Erythroblast (primary cell): Measurements from ENCODE around the gene C1QTNF5.

Source experiments
- DNase-seq, 2 experiments: peaks; one replicate each; lab custom pipeline; 2025; lab: John Stamatoyannopoulos, UW
- GATA1 ChIP-seq: IDR thresholded peaks from 2 replicates; pipeline ENCODE4 v1.6.1; 2011; ENCODE audit warnings: low read depth, mild to moderate bottlenecking, control low read depth, low read length, moderate library complexity
- POLR2A ChIP-seq: IDR thresholded peaks from 2 replicates; pipeline ENCODE4 v1.6.1; 2011; ENCODE audit warnings: mild to moderate bottlenecking, low read length

The C1QTNF5 gene

DNA sequence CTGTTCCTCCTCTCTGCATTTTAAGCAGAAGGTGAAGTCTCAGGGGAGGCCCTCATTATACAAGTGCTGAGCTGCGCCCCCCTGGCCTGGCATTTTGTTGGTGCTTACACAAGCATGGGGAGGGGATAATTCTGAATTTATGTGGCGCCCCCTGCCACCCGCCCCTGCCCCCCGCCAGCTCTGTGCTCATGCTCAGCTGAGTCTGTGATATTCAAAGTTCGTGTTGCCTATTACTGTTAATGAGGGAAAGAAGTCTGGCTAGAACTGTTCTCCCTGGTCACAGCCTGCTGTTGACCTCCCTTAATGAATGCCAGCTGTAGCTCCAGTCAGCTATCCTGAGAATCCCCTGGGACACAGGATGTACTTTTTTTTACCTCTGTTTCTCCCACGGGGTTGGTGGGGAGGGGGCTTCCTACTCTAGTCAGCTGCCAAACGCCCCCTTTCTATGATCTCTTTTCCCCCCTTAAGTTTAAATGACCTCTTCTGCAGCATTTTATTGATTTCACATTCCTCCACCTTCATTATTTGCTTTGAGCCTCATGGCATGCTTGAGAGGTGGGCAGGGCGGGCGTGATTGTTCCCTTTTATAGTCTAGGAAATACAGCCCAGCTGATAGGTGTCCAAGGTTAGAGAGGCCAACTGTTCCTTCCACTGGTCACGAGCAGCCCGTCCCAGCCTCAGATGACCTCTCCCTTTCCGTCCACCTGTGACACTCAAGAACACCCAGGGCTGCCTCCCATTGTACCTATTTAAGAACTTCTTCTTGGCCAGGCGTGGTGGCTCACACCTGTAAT is 28.6 kb upstream of the C1QTNF5 start:
- DNase-seq = no peak
- TF ChIP-seq GATA1 = no peak
- TF ChIP-seq POLR2A = no peak

DNA sequence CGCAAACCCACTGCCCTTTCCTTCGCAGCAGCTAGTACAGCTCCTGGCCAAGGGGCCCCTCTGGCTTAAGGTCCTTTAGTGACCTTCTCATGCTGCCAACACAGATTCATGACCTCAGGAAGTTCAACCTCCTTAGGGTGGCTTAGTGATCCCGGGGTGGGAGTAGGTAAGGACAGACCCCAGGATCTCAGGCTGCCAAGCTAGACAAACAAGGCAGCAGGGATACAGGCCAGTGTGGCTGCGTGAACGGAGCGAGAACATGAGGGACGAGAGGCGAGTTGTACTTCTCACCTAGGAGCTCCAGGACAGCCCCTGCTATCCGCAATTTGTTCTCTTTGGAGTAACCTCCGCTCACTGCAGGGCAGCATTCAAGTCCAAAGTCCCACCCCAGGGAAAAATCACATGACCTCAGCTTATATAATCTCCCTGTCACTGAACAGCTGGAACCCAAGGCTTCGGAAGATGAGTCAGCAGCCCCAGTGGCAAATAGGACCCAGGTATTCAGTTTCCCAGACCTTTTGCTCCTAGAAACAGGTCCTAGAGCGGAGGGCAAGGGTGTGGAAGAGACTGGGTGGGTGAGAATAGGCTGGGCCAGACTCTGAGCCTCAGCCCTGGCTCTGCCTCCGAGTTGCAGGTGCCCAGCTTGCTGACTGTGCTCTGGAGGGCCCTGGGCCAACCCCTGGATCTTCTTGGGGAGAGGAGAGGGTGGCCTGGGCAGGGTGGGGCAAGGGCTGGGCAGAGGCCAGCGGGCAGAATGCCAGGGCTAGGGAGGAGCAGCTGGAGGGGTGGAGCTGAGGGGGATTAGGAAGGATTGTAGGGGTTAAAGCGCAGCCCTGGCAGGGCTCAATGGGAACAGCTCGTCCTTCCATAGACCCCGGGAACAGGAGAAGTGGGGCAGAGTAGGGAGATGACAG is 27.7 kb upstream of the C1QTNF5 start:
- peak; percentile 63 to 84 for DNase-seq
- TF ChIP-seq POLR2A (no peak), GATA1 (no peak)

DNA sequence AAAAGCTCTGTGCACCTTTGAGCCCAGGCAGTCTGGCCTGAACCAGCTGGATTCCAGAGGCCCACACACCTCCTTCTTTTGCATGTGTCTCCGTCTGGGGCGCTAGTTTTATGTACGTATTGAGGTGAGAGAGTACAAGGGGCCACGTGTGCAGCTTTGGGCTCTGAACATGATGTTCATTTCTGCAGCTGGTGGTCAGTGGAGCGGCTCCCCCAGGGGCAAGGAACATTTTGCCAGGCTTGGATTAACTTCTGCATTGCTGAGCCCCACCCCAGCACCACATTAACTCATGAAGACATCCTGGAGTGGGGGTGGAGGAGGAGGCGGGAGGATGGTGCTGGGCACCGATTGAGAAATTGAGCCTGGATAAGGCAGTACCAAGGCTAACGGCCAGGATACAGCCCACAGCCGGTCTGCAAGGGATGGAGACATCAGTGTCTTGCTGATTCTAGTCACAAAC is 27.0 kb upstream of the C1QTNF5 start:
- TF ChIP-seq GATA1 (no peak), POLR2A (no peak)
- no peak for DNase-seq

DNA sequence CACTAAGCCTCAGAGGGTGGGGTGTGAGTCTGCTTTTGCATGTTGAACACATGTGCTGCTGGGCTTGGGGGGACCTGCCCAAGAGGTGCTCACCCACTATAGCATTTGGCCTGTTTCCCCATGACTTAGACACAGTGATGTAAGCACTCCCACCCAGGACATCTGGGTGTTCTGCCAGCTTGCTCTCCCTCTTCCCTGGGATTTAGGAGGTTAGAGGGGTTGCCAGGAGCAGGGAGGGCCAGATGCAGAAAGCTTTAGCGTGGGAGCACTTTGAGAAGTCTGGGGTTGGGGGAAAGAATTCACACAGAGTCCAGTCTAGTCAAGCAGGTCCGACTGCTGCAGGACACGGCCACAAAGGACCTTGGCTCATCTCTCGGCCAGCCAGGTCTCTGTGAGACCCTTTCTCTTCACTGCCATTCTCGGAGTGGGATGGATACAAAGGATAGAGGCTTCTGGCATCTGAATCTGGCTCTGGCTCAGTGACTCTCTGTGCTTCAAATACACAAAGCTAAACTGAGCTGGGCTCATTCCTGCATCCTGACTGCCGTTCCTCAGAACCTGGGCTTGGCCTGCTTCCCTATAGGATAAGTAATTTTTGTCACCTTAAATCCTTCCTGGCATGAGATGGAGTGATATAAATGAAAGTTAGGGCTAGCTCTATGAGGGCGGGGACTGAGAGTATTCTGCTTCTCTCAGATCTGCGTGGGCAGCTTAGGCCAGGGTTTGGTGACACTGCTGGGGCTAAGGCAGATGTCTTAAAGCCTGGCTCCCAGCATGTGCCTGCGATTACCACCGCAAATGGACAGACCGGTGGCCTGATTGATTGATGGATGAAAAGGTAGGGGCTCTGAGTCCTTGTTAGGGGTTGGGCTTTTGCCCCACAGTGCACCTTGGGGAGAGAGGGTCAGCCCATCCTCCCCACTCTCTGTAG is 26.3 kb upstream of the C1QTNF5 start:
- DNase-seq = no peak
- TF ChIP-seq POLR2A = no peak
- no peak for TF ChIP-seq GATA1

DNA sequence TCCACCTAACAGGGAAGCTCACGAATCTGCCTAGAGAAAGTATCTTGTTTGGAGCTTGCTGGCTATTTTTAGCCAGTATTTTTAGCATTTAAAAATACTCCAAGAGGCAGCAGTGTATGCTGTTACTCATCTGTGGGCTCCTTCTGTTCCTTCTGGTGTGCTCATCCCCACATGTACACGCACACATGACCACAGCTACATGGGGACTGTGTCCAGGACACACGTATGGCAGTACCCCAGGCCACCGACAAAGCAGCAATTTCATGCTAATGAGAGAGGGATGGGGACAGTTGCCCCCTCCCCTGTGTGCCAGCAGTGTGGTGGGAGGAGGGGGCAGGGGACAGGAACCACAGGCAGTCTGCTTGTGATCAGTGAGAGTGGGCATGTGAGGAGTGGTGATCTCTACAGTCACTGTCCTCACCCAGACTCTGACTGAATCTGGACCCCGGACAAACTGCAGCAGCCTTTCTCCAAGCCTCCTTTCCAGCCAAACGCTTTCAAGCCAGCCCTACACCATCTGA is 24.4 kb upstream of the C1QTNF5 start:
- TF ChIP-seq GATA1 = no peak
- no peak for TF ChIP-seq POLR2A
- no peak for DNase-seq

DNA sequence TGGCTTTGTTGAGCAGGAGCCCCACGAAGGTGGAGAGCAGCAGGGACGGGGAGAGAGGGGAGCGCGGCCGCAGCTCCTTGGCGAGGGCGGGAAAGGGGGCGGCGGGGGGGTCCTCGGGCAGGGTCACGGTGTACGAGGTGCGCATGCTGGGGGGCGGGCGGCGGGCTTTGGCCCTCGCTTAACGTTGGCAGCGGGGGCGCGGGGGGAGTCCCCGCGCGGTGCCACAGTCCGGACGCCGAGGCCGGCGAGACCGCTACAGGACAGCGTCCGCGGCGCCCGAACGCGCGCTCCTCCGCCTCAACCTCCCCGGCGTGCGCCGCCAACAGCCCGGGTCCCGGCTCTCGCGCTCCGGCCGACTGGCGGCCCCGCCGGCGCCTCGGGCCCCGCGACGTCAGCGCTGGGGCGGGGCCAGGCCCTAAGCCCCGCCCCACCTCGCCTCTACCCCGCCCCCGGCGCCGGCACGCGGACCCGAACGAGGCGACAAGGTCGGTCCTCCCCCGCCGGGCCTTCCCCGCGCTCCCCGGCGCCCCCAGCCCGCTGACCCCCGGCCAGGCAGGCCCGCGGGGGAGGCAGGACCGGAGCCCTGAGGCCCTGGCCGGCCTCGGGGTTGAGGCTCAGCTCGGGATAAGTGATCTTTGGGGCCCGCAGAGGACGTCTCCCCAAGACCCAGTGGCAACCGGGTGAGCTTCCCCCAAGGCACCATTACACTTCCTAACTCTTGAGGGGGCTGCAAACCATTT is 23.3 kb upstream of the C1QTNF5 start:
- TF ChIP-seq GATA1 (no peak), POLR2A (no peak)
- peak; percentile 47 to 73 for DNase-seq

DNA sequence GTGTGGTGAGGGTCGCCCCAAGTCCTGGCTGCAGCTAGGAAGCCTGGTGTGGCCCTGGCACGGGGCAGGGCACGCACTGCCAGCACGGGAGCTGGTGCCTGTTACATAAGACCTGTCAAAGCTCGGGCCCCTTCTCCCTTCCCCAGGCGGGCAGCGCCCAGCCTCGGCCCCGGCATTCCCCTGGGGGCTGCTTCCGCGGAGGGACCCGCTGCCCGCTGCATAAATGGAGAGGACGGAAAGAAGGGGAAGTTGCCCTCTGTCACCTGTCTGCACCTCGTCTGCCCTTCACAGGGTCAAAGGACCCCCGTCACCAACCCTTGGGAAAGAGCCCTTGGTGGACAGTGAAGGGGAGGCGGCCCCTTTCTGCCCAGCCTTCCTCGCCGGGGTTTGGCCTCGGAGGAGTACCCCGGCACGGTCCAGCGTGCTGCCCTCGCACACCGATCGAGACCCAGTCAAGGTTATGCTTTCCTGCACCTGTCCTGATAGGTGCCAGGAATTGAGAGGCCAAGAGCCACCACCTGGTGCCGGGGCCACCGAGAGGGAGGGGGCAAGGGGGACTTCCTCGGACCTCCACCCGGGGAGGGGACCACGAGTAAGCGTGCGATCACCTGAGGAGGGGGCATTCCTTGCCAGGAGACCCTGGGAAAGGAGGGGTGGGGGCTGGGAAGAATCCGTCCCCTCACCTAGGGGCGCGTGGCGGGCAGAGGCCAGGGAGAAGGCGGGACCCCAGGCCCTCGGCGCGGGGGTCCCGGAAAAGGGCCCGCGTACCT is 22.6 kb upstream of the C1QTNF5 start:
- no peak for DNase-seq
- TF ChIP-seq POLR2A (no peak), GATA1 (no peak)

DNA sequence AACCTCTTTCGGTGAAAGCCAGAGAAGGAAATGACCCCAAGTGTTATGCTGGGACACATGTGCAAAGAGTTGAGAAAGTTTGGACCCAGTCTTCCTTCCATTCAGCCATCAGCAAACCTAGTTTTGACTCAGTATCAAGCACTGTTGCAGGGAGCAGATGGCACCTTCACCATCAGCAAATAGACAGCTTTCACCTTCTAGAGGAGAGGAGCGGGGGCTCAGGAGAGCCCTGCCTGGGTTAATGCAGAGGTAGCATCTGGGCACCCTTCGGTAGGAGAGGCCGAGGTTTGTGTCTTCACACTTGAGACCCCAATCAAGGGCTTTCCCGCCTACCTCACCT is 22.0 kb upstream of the C1QTNF5 start:
- TF ChIP-seq GATA1 = no peak
- TF ChIP-seq POLR2A = no peak

DNA sequence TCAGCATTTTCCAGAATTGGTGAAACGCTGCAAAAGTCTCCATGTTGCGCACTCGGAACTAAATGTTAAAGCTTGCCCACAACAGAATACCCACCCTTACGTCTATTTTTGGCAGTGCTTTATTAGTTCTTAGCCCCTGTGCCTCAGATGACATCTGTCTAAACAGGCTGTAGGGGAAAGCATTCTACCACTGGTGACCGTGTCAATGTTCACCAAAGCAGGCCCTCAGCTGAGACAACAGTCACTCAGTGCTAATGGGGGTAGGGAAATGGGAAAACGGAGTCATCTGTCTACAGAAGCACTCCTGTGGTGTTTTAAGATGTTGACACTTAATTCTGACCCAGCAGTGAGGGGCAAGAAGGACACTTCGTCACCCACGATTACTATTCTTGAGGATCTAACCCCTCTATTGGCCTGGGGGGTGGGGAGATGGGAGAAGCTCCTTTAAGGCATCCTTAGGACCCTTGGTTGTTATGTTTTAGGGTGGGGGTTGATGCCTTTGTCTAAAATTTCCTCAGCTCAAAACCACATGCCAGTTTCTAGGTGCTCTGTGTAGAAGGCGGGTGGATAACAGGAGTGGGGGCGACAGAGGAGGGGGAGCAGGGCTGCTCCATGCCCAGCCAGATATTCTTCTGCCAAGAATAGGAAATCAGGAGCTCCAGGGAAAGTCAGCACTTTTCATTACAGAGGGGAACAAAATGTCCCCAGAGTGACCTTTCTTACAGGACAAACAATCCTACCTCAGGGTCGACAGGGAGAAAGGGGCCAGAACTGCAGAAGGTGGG is 21.4 kb upstream of the C1QTNF5 start:
- no peak for TF ChIP-seq POLR2A
- no peak for TF ChIP-seq GATA1

More for the DNA sequence above, 22.0 kb upstream of the C1QTNF5 start:
- no peak for DNase-seq

DNA sequence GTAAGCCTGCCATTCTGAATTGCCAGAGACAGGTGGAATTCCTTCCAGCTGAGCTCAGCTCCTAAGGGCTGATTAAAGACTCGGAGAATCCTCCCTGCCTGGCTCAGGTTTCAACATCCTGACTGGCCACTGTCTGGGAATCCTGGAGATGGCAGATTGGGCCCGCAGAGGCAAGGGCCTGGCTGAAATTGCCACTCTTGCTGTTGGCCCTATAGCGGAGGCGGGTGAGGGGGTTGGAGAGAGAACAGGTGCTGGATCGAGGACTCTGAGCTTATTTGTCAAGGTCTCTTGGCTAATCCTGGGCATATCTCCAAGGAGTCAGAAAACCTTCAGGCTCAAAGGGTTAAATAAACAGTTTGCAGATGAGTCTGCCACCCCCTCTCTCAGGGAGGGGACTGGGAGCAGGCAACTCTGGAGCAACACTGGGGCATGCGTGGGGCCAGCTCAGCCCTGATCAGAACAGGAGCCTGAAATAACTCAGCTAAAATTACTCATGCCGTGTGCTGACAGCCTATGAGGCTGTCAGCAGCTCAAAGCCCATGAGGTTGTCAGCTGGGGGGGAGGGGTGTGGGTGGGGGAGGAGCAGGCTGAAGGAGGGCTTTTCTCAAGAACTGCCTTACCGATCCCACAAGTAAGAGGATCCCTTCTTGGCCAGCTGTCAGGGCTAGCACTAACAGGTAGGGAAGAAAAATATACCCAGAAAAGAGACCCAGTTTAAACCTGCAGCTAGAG is 20.5 kb upstream of the C1QTNF5 start:
- TF ChIP-seq GATA1 = no peak
- DNase-seq = no peak

More for the DNA sequence above, 21.4 kb upstream of the C1QTNF5 start:
- DNase-seq = no peak
